Ishikawa (cell line): ENCODE measurements around the gene NAAA.
A peak's percentile ranks its signal among the peaks of the same experiment; 100 is the strongest.

Experiments
- CEBPB ChIP-seq: IDR thresholded peaks from 2 replicates; pipeline ENCODE4 v1.6.1; 2012
- CREB1 ChIP-seq: IDR thresholded peaks from 2 replicates; pipeline ENCODE4 v1.6.1; 2012; ENCODE audit warnings: low read depth
- EGR1 ChIP-seq: IDR thresholded peaks from 2 replicates; pipeline ENCODE4 v1.6.1; 2012
- EP300 ChIP-seq: IDR thresholded peaks from 2 replicates; pipeline ENCODE4 v1.6.1; 2012; ENCODE audit warnings: borderline replicate concordance
- FOXM1 ChIP-seq: IDR thresholded peaks from 2 replicates; pipeline ENCODE4 v1.6.1; 2012; ENCODE audit warnings: low read depth, borderline replicate concordance
- NFIC ChIP-seq: IDR thresholded peaks from 2 replicates; pipeline ENCODE4 v1.6.1; 2012
- RAD21 ChIP-seq: IDR thresholded peaks from 2 replicates; pipeline ENCODE4 v1.6.1; 2012; ENCODE audit warnings: low read depth
- TAF1 ChIP-seq: IDR thresholded peaks from 2 replicates; pipeline ENCODE4 v1.6.1; 2012; ENCODE audit warnings: low read depth, mild to moderate bottlenecking
- TCF12 ChIP-seq: IDR thresholded peaks from 2 replicates; pipeline ENCODE4 v1.6.1; 2012; ENCODE audit warnings: low read depth
- TEAD4 ChIP-seq: IDR thresholded peaks from 2 replicates; pipeline ENCODE4 v1.6.1; 2012
- YY1 ChIP-seq: IDR thresholded peaks from 2 replicates; pipeline ENCODE4 v1.6.1; 2012; ENCODE audit warnings: low read depth
- ZBTB7A ChIP-seq: IDR thresholded peaks from 2 replicates; pipeline ENCODE4 v1.6.1; 2012; ENCODE audit warnings: low read depth
- TF ChIP-seq, protein P1 (sequence below): IDR thresholded peaks from 2 replicates; pipeline ENCODE4 v1.6.1; 2012; ENCODE audit warnings: low read depth, mild to moderate bottlenecking
- TF ChIP-seq, protein P2 (sequence below): IDR thresholded peaks from 2 replicates; pipeline ENCODE4 v1.6.1; 2012
- TF ChIP-seq, protein P3 (sequence below): IDR thresholded peaks from 2 replicates; pipeline ENCODE4 v1.6.1; 2012

The NAAA gene

DNA sequence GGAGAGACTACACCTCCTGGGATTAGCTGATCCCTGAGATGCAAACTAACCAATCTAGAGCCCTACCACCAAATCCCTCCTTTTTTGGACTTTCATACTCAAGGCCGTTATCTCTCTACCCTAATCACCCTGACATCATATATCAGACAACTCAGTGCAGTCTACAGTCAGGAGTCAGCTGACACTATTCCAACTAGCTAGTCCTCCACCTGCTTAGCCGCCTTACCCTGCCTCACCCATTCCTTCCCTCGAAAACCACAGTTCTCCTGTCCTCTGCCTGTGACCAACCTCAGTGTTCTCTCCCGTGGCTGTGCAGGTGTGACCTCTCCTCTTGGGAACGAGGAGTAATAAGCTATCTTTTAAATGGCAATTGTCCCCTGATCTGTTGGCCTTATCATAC, 36.7 kb downstream of the NAAA start:
- TF ChIP-seq TEAD4: no peak
- no peak for TF ChIP-seq EP300
- no peak for TF ChIP-seq CREB1
- TF ChIP-seq, protein P1, sequence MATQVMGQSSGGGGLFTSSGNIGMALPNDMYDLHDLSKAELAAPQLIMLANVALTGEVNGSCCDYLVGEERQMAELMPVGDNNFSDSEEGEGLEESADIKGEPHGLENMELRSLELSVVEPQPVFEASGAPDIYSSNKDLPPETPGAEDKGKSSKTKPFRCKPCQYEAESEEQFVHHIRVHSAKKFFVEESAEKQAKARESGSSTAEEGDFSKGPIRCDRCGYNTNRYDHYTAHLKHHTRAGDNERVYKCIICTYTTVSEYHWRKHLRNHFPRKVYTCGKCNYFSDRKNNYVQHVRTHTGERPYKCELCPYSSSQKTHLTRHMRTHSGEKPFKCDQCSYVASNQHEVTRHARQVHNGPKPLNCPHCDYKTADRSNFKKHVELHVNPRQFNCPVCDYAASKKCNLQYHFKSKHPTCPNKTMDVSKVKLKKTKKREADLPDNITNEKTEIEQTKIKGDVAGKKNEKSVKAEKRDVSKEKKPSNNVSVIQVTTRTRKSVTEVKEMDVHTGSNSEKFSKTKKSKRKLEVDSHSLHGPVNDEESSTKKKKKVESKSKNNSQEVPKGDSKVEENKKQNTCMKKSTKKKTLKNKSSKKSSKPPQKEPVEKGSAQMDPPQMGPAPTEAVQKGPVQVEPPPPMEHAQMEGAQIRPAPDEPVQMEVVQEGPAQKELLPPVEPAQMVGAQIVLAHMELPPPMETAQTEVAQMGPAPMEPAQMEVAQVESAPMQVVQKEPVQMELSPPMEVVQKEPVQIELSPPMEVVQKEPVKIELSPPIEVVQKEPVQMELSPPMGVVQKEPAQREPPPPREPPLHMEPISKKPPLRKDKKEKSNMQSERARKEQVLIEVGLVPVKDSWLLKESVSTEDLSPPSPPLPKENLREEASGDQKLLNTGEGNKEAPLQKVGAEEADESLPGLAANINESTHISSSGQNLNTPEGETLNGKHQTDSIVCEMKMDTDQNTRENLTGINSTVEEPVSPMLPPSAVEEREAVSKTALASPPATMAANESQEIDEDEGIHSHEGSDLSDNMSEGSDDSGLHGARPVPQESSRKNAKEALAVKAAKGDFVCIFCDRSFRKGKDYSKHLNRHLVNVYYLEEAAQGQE: no peak
- TF ChIP-seq, protein P2, sequence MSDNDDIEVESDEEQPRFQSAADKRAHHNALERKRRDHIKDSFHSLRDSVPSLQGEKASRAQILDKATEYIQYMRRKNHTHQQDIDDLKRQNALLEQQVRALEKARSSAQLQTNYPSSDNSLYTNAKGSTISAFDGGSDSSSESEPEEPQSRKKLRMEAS: no peak
- no peak for TF ChIP-seq RAD21

DNA sequence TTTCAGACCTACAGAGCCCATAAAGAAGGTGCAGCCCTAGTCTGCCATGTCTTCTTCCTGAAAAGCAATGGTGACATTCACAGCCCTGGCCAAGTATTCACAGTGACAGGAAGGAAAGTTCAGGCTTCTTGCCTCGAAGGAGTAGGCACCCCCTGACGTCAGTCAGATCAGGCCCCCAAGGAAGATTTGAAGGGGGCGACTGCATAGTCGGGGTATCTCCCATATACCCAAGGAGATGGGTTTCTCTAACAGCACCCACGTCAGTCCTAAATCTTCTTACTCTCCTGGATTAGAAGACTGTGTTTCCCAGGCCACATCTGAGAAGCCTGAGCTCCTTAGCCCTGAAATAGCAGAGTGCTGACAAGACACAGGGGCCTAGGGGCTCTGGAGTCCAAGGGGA, 38.5 kb downstream of the NAAA start, which contains the start of gene PPEF2:
Gene PPEF2 (minus strand): TSS at position 101 of the 400 bp plus-strand sequence. CDS start 6,127 bp downstream, outside the sequence.
- no peak for TF ChIP-seq TAF1
- no peak for TF ChIP-seq CREB1
- TF ChIP-seq EP300: no peak
- TF ChIP-seq, protein P1: no peak
- no peak for TF ChIP-seq YY1

DNA sequence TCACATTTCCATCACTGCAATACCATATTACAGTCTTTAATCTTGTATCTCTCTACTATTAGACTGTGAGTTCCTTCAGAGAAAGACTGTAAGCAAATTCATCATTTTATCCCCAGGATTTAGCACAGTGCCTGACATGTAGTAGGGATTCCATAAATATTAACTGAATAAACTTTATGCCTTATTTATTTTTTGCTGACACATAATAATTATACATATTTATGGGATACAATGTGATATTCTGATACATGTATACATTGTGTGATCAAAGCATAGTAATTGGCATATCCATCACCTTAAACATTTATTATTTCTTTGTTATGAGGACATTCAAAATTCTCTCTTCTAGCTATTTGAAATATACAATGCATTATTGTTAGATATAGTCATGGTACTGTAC, 42.3 kb downstream of the NAAA start:
- TF ChIP-seq NFIC: no peak
- TF ChIP-seq YY1: no peak
- no peak for TF ChIP-seq EGR1
- TF ChIP-seq FOXM1: no peak
- TF ChIP-seq, protein P3, sequence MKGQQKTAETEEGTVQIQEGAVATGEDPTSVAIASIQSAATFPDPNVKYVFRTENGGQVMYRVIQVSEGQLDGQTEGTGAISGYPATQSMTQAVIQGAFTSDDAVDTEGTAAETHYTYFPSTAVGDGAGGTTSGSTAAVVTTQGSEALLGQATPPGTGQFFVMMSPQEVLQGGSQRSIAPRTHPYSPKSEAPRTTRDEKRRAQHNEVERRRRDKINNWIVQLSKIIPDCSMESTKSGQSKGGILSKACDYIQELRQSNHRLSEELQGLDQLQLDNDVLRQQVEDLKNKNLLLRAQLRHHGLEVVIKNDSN: no peak
- no peak for TF ChIP-seq TEAD4
- no peak for TF ChIP-seq RAD21
- no peak for TF ChIP-seq TCF12
- no peak for TF ChIP-seq ZBTB7A
- TF ChIP-seq, protein P1: no peak
- no peak for TF ChIP-seq CEBPB
- no peak for TF ChIP-seq TAF1
- TF ChIP-seq EP300: no peak
- TF ChIP-seq, protein P2: no peak
- TF ChIP-seq CREB1: no peak

DNA sequence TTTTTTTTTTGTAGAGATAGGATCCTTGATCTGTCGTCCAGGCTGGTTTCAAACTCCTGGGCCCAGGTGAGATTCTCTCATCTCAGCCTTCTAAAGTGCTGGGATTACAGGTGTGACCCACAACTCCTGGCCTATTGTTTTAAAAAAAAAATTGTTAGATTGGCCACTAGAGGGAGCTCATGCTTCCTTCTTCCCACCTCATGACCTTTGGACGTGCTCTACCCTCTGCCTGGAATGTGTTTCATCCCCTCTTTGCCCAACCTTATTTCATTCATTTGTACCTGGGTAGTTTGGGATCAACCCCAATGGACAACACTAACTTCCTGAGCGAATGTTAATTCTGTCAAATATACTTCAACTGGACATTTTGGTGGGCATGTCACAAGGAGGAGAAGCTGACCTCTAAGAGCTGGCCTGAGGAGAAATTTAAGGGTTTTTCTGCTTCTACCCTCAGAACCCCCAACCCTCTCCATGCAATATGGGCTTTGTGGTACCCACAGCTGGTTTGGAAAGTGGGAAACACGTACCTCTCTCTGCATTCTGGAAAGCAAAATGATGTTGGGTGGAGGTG, 45.0 kb downstream of the NAAA start:
- TF ChIP-seq EGR1 (no peak), RAD21 (peak; percentile 53), ZBTB7A (no peak)
- TF ChIP-seq, protein P2: no peak

DNA sequence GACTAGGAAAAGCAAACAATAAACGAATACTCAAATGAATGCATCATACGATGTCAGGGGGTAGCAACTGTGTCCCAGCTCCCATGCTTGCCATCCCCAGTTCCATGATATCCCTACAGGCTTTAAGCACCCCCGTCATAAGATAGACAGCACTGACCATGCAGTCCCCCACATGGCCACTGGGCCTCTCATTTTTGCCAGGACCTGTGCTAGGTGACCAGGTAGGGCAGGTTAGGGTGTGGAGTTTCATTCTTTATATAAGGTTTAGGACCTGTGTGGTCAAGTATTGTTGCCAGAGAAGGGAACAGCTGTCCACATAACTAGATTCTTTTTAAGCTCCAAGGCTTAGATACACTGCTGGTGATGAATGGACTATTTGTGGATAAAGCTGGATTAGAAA, 48.3 kb downstream of the NAAA start:
- TF ChIP-seq TEAD4 (no peak), NFIC (no peak), CEBPB (no peak), EP300 (no peak)
